IMR-90 (cell line): ENCODE measurements around the gene CRLF2. TPM values are rescaled to one million over a fixed set of nuclear protein-coding genes. Genes with fewer than 3 reads are reported as not detected.
"Not testable (repeated sequence)": the region's sequence is repeated elsewhere in the genome, so short reads cannot be mapped to it uniquely, and the experiment has no call there.

Experiments used
- ATAC-seq: fragments of 200-7000 bp; cut with Tn5 transposase; 2 replicates; pipeline ENCODE4 v1.9.1; 2020; ENCODE audit warnings: low read depth, mild to moderate bottlenecking, moderate library complexity
- BruUV-seq: library from RNA; stranded (reverse); fragments of 400-500 nt; replicated peaks from 2 replicates; lab custom pipeline; 2021; lab: Mats Ljungman, UMichigan
- CTCF ChIA-PET: fragments of 300-600 bp; formaldehyde crosslinking; extraction: SDS; loops from one replicate; lab custom pipeline; 2021; ENCODE audit warnings: antibody characterized with exemption; lab: Yijun Ruan, JAX
- POLR2A ChIA-PET: fragments of 300-600 bp; sonication (Branson Sonifier 250); formaldehyde crosslinking; loops from one replicate; lab custom pipeline; 2022; ENCODE audit warnings: antibody characterized with exemption; ENCODE audit not compliant: unreplicated experiment; lab: Charles Lee
- DNase-seq: peaks from one replicate; pipeline ENCODE4 v3.0.0; 2013
- H2AFZ ChIP-seq: replicated peaks from 2 replicates; pipeline ENCODE3; 2013; ENCODE audit warnings: low read length, mild to moderate bottlenecking; ENCODE audit not compliant: poor library complexity
- H2AK5ac ChIP-seq: 2 replicates; pipeline ENCODE4 v1.6.1; 2013; ENCODE audit warnings: low read depth, low read length, inconsistent platforms
- H2AK9ac ChIP-seq: replicated peaks from 2 replicates; pipeline ENCODE3; 2013; ENCODE audit warnings: mild to moderate bottlenecking, low read depth, low read length, moderate library complexity; ENCODE audit not compliant: poor library complexity
- H2BK120ac ChIP-seq: 2 replicates; pipeline ENCODE4 v1.6.1; 2013; ENCODE audit warnings: low read depth, low read length, inconsistent platforms
- H2BK15ac ChIP-seq: 3 replicates; pipeline ENCODE4 v1.6.1; 2013; ENCODE audit warnings: low read depth, low read length, inconsistent platforms
- H2BK20ac ChIP-seq: 2 replicates; pipeline ENCODE4 v1.6.1; 2013; ENCODE audit warnings: low read depth, mild to moderate bottlenecking, inconsistent platforms, low read length, moderate library complexity
- H2BK5ac ChIP-seq: 2 replicates; pipeline ENCODE4 v1.6.1; 2013; ENCODE audit warnings: mild to moderate bottlenecking, low read depth, low read length, inconsistent platforms; ENCODE audit not compliant: poor library complexity, severe bottlenecking
- H3K14ac ChIP-seq: replicated peaks from 2 replicates; pipeline ENCODE4 v1.6.1; 2013; ENCODE audit warnings: low read depth, low read length, inconsistent platforms
- H3K18ac ChIP-seq: 2 replicates; pipeline ENCODE4 v1.6.1; 2013; ENCODE audit warnings: low read depth, low read length, control low read depth
- H3K23ac ChIP-seq: 2 replicates; pipeline ENCODE4 v1.6.1; 2013; ENCODE audit warnings: low read depth, low read length, inconsistent platforms
- H3K27ac ChIP-seq: 2 replicates; pipeline ENCODE4 v1.5.1; 2013; ENCODE audit warnings: mild to moderate bottlenecking, control low read depth, low read length; ENCODE audit not compliant: insufficient read depth
- H3K27me3 ChIP-seq: 2 replicates; pipeline ENCODE4 v1.6.1; 2013; ENCODE audit warnings: low read length; ENCODE audit not compliant: control insufficient read depth, insufficient read depth
- H3K36me3 ChIP-seq: 2 replicates; pipeline ENCODE4 v1.6.1; 2013; ENCODE audit warnings: low read length, mixed read lengths; ENCODE audit not compliant: control insufficient read depth, insufficient read depth
- H3K4ac ChIP-seq: 2 replicates; pipeline ENCODE4 v1.6.1; 2013; ENCODE audit warnings: low read depth, low read length, inconsistent platforms
- H3K4me1 ChIP-seq: 2 replicates; pipeline ENCODE4 v1.6.1; 2013; ENCODE audit warnings: low read length, mixed read lengths; ENCODE audit not compliant: control insufficient read depth, insufficient read depth
- H3K4me2 ChIP-seq: 2 replicates; pipeline ENCODE4 v1.6.1; 2013; ENCODE audit warnings: low read depth, mild to moderate bottlenecking, control low read depth, low read length, moderate library complexity
- H3K4me3 ChIP-seq: 2 replicates; pipeline ENCODE4 v1.5.1; 2013; ENCODE audit warnings: low read depth, mild to moderate bottlenecking, control low read depth, low read length, moderate library complexity; ENCODE audit not compliant: insufficient read depth
- H3K56ac ChIP-seq: 2 replicates; pipeline ENCODE4 v1.6.1; 2013; ENCODE audit warnings: low read length, inconsistent platforms; ENCODE audit not compliant: insufficient read depth; ENCODE audit errors: extremely low read depth
- H3K79me1 ChIP-seq, 2 experiments: 2 replicates each; pipeline ENCODE4 v1.6.1; 2013; ENCODE audit warnings: low read length in 2 of 2, inconsistent platforms in 1 of 2, low read depth in 1 of 2
- H3K9ac ChIP-seq: 2 replicates; pipeline ENCODE4 v1.6.1; 2013; ENCODE audit warnings: low read depth, low read length, control low read depth
- H3K9me1 ChIP-seq: 2 replicates; pipeline ENCODE4 v1.6.1; 2013; ENCODE audit warnings: low read length, inconsistent platforms; ENCODE audit not compliant: insufficient read depth
- H3K9me3 ChIP-seq: 2 replicates; pipeline ENCODE4 v1.6.1; 2013; ENCODE audit warnings: low read length; ENCODE audit not compliant: control insufficient read depth, insufficient read depth
- H4K20me1 ChIP-seq: 2 replicates; pipeline ENCODE4 v1.6.1; 2013; ENCODE audit warnings: low read length, inconsistent platforms; ENCODE audit not compliant: insufficient read depth
- H4K5ac ChIP-seq: 2 replicates; pipeline ENCODE4 v1.6.1; 2013; ENCODE audit warnings: mild to moderate bottlenecking, low read depth, low read length, control low read depth
- H4K8ac ChIP-seq, 2 experiments: 2 replicates each; pipeline ENCODE4 v1.6.1; 2013; ENCODE audit warnings: low read depth in 2 of 2, low read length in 2 of 2, control low read depth in 1 of 2, inconsistent platforms in 1 of 2
- H4K91ac ChIP-seq: 2 replicates; pipeline ENCODE4 v1.6.1; 2013; ENCODE audit warnings: low read depth, low read length, inconsistent platforms; ENCODE audit not compliant: insufficient read depth
- WGBS, 2 experiments: methylation state at CpG; one replicate each; pipeline versions ENCODE4 v1.1.5 to v1.1.7; 2013; ENCODE audit warnings: missing lambda C conversion rate in 2 of 2; ENCODE audit not compliant: insufficient read length in 1 of 2; ENCODE audit errors: extremely low coverage in 2 of 2; 5-methylcytosine and 5-hydroxymethylcytosine counted together
- dilution Hi-C: fragments of 300-500 bp; cut with HindIII; formaldehyde crosslinking; loops from one replicate; pipeline ENCODE4 v1.14.3; 2018; ENCODE audit warnings: low sequenced_read_pairs; ENCODE audit not compliant: unreplicated experiment
- in situ Hi-C: fragments of 300-500 bp; cut with MboI; formaldehyde crosslinking; loops from 3 replicates; pipeline ENCODE4 v1.14.3; 2019; ENCODE audit warnings: low sequenced_read_pairs, inconsistent platforms, mixed read lengths
- intact Hi-C: fragments of 100-400 bp; cut with micrococcal nuclease; formaldehyde crosslinking; loops from 2 replicates; pipeline ENCODE4 v1.10.0; 2022
- polyA plus RNA-seq, 3 experiments: library from polyadenylated mRNA; depleted of rRNA; stranded (reverse); fragments of >200 nt; gene quantifications; 2 replicates each; pipeline ENCODE4 v1.2.3, GENCODE V29; 2012; ENCODE audit warnings: low replicate concordance in 1 of 3
- total RNA-seq: library from RNA; depleted of rRNA; stranded (reverse); fragments of >200 nt; gene quantifications from 2 replicates; pipeline ENCODE4 v1.2.3, GENCODE V29; 2012

Gene CRLF2
- total and polyA plus RNA-seq, 2 of the 4 experiments (the other 2 are of a cell fraction) = not detected

- in situ Hi-C loops, H3K9me1 ChIP-seq, intact Hi-C loops, H3K9me3 ChIP-seq, H3K4me2 ChIP-seq, H4K8ac ChIP-seq, H2AK9ac ChIP-seq, CTCF ChIA-PET, H2BK20ac ChIP-seq, ATAC-seq, H3K18ac ChIP-seq, H3K27ac ChIP-seq, H2AFZ ChIP-seq, H2BK120ac ChIP-seq, H3K4me3 ChIP-seq, H3K79me1 ChIP-seq, H3K23ac ChIP-seq, BruUV-seq, H3K4me1 ChIP-seq, H3K4ac ChIP-seq, H4K5ac ChIP-seq, H4K20me1 ChIP-seq, POLR2A ChIA-PET, H2BK15ac ChIP-seq, H4K91ac ChIP-seq, DNase-seq, dilution Hi-C loops, H3K56ac ChIP-seq, H2BK5ac ChIP-seq, H3K27me3 ChIP-seq, H3K14ac ChIP-seq, H2AK5ac ChIP-seq, H3K9ac ChIP-seq, H3K36me3 ChIP-seq: not testable (repeated sequence)
- 74% methylated on average over 9 of the region's 22 CpGs; no CpG with 5 or more reads in 1 of the 2 experiments for WGBS, 2 experiments
Observed at GRCh38 chrX:1173435-1173834, 39.0 kb downstream of the CRLF2 start.
